ENCODE results near the gene PHLDB3. TPM values are rescaled to one million over a fixed set of nuclear protein-coding genes. Genes with fewer than 3 reads are reported as not detected.

The PHLDB3 gene
- total RNA-seq, 2 experiments from 2014 or later: 12.7 to 13.1 TPM

DNA sequence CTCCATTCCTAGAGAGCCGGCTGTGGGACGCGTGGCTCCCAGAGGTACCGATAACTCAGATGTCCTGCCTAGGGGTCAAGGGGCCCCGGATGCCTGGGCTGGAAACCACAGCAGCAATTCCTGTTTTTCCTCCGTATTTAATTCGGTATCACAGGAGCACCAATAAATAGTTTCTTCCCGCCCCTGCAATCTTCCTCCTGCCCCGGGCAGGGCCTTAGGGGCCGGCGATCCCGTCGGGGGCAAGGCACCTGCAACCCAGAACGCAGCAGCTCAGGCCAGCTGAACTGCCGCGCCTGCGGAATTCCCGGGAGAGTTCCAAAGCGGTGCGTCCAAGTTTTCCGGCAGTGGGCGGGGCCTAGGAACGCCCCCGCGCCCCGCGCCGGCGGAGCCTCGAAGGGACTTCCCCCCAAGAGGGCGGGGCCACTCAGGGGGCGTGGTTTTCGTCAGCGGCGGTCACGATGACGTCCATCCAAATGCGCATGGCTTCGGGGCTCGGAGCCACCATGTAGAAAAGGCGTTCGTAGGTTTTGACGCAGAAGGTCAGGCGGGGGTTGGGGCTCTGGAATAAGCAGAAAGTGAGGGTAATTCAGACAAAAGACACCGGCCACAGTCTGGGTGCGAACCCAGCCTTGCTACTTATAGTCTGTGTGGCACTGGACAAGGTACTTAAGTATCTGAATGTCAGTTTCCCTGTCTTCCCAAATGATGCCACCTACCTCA lies 29.4 kb downstream of the PHLDB3 start:
- peak overlapping the region; percentile 71 for H3K4me3 Mint-ChIP-seq
- peaks cover 20% of the 10 kb centered on the region for H3K36me3 Mint-ChIP-seq
- H3K27me3 Mint-ChIP-seq: no peaks in the 10 kb centered on the region
- H3K4me1 Mint-ChIP-seq: peaks cover 26% of the 10 kb centered on the region
- H3K9me3 Mint-ChIP-seq: no peaks in the 10 kb centered on the region
- peak overlapping the region; percentile 86 for H3K27ac Mint-ChIP-seq
- peak; percentile 92 for DNase-seq

DNA sequence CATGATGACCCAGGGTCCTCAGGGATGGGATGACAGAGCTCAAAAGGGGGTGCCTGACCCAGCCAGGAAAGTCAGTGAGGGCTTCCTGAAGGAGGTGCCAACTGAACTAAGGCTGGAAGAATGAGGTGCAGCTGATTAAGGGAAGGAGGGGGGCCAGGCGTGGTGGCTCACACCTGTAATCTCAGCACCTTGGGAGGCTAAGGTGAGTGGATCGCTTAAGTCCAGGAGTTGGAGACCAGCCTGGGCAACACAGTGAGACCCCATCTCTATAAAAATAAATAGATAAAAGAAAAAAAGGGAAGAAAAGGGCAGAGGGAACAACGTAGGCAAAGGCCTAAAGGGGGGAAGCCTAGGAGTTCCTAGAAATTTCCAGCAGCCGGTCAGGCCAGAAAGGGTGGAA lies 30.1 kb downstream of the PHLDB3 start:
- H3K9me3 Mint-ChIP-seq: no peaks in the 10 kb centered on the region
- H3K36me3 Mint-ChIP-seq: peaks cover 20% of the 10 kb centered on the region
- no peaks in the 10 kb centered on the region for H3K27me3 Mint-ChIP-seq
- DNase-seq: no peak
- H3K27ac Mint-ChIP-seq: no peak overlapping the region
- H3K4me3 Mint-ChIP-seq: no peak overlapping the region
- peaks cover 29% of the 10 kb centered on the region for H3K4me1 Mint-ChIP-seq

DNA sequence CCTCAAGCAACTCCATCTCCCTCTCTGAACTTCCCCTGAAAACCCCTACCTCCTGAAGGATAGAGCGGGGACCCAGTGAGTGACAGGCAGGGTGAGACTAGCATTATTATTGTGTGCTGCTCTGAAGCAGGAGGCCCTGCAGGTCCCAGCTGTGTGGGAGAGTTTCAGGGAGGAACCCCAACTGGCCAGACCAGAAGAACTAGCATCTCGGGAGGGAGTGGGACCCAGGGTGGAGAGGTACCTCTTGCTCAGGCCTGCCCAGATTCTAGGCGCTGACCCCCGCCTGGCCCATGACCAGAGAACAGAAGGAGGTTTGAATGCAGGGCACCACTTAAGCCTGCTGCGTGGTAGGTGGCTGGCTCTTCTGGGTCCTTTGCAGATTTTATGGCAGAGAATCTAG lies 33.5 kb downstream of the PHLDB3 start:
- Mint-ChIP-seq H3K9me3 (no peaks in the 10 kb centered on the region), H3K36me3 (peaks cover 9% of the 10 kb centered on the region), H3K4me1 (peaks cover 49% of the 10 kb centered on the region), H3K27ac (peak overlapping the region; percentile 38), H3K27me3 (no peaks in the 10 kb centered on the region), H3K4me3 (no peak overlapping the region)
- DNase-seq: no peak

- H3K36me3 Mint-ChIP-seq: peaks cover 4% of the 10 kb centered on the region
- H3K4me3 Mint-ChIP-seq: no peak overlapping the region
- no peaks in the 10 kb centered on the region for H3K27me3 Mint-ChIP-seq
- no peaks in the 10 kb centered on the region for H3K9me3 Mint-ChIP-seq
- peak overlapping the region; percentile 82 for H3K27ac Mint-ChIP-seq
- peak; percentile 31 for DNase-seq
- peaks cover 46% of the 10 kb centered on the region for H3K4me1 Mint-ChIP-seq
Measured at GRCh38 chr19:43470288-43470687, 34.3 kb downstream of the PHLDB3 start.

GRCh38 chr19:43469160-43469480 lies 35.4 kb downstream of the PHLDB3 start:
- no peak overlapping the region for H3K4me3 Mint-ChIP-seq
- DNase-seq: no peak
- H3K36me3 Mint-ChIP-seq: peaks cover 2% of the 10 kb centered on the region
- no peaks in the 10 kb centered on the region for H3K27me3 Mint-ChIP-seq
- no peaks in the 10 kb centered on the region for H3K9me3 Mint-ChIP-seq
- peaks cover 51% of the 10 kb centered on the region for H3K4me1 Mint-ChIP-seq
- H3K27ac Mint-ChIP-seq: peak overlapping the region; percentile 63

DNA sequence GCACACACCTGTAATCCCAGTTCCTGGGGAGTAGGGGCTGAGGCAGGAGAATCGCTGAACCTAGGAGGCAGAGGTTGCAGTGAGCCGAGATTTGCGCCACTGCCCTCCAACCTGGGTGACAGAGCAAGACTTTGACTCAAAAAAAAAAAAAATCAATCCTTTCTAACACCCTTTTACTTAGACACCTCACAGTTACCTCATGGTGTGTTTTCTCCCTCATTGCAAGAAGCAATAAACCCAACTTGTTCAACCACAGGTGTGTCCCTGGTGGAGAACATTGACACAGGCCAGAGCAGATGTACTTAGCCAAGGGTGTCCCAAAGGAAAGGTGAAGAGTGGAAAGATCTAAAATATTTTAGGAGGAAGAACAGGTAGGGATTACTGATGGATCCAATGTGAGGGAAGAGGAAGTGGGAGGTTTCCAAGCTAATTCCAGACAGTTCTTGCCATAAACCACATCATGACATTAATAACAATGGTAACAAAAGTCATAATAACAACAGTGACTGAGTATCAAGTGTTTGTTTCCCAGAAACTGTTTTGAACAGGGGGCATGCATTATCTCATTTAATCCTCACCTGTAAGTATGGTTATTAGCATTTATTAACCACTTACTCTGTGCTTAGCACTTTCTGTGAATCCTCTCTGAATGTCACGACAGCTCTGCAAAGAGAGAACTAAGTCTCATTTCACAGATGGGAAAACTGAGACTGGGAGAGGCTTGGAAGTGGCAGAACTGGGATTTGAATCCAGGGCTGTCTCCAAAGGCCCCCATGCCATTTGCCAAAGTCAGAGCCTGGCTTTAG lies 36.0 kb downstream of the PHLDB3 start:
- DNase-seq: no peak
- Mint-ChIP-seq H3K4me1 (peaks cover 51% of the 10 kb centered on the region), H3K27ac (peak overlapping the region; percentile 74)

GRCh38 chr19:43467730-43468129 lies 36.8 kb downstream of the PHLDB3 start:
- Mint-ChIP-seq H3K27me3 (no peaks in the 10 kb centered on the region), H3K27ac (no peak overlapping the region), H3K36me3 (no peaks in the 10 kb centered on the region), H3K9me3 (no peaks in the 10 kb centered on the region), H3K4me3 (no peak overlapping the region), H3K4me1 (peaks cover 51% of the 10 kb centered on the region)
- no peak for DNase-seq

More for the DNA sequence above, 36.0 kb downstream of the PHLDB3 start:
- no peaks in the 10 kb centered on the region for H3K27me3 Mint-ChIP-seq
- no peaks in the 10 kb centered on the region for H3K9me3 Mint-ChIP-seq
- H3K36me3 Mint-ChIP-seq: no peaks in the 10 kb centered on the region
- no peak overlapping the region for H3K4me3 Mint-ChIP-seq

- H3K9me3 Mint-ChIP-seq: no peaks in the 10 kb centered on the region
Measured at GRCh38 chr19:43467276-43467675, 37.3 kb downstream of the PHLDB3 start.

DNA sequence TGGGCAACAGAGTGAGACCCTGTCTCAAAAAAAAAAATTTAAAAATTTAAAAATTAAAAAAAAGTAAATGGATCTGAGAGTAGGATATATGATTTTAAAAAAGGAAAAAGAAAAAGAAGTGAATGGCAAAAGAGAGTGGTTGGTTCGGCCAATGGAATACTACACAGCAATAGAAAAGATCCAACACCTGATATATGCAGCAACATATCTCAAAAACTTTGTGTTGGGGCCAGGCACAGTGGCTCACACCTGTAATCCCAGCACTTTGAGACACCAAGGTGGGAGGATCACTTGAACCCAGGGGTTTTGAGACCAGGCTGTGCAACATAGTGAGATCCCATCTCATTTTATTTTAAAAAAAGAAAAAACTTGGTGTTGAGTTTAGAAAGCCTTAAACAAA lies 37.8 kb downstream of the PHLDB3 start:
- Mint-ChIP-seq H3K4me3 (no peak overlapping the region), H3K27me3 (no peaks in the 10 kb centered on the region), H3K9me3 (no peaks in the 10 kb centered on the region), H3K36me3 (peaks cover under 1% of the 10 kb centered on the region), H3K27ac (no peak overlapping the region), H3K4me1 (peaks cover 55% of the 10 kb centered on the region)
- DNase-seq: no peak

More at GRCh38 chr19:43467276-43467675, 37.3 kb downstream of the PHLDB3 start:
- Mint-ChIP-seq H3K36me3 (no peaks in the 10 kb centered on the region), H3K27ac (no peak overlapping the region), H3K27me3 (no peaks in the 10 kb centered on the region), H3K4me3 (no peak overlapping the region), H3K4me1 (peaks cover 51% of the 10 kb centered on the region)
- no peak for DNase-seq

DNA sequence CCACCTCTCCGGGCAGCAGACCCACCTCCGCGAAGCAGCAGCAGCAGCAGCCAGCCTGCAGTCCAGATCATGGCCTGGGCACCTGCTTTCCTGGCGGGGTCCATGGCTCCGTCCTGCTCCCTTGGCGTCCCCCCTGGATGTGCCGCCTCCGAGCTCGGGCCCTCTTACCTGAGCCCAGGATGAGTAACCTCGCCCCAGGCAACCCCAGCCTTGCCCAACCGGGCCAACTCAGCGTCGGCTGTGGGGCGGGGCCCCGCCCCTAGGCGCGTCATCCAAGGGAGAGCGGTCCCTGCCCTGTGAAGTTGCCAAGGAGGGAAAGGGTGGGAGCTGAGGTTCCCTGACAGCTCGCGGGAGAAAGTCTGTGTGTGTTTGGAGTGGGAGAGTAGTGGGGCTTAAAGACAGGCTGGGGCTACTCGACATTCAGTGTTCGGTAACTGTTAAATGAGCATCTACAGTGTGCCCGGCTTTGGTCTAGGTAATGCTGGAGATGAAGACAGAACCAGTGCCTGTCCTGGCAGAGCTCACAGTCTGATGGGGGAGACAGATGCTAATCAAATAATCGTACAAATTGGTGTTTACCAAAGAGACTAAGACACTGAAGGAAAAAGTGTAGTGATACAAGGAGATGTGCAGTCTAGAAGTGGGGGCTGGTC lies 39.0 kb downstream of the PHLDB3 start, which contains the start of gene LYPD3:
Gene LYPD3, minus strand, starts transcription at position 141 of the 653 bp plus-strand sequence. Its CDS starts 37 bp downstream, at position 104.
- Mint-ChIP-seq H3K36me3 (peaks cover 10% of the 10 kb centered on the region), H3K27ac (peak within 1 kb of the TSS; percentile 71), H3K27me3 (no peaks in the 10 kb centered on the region), H3K9me3 (no peaks in the 10 kb centered on the region), H3K4me1 (peaks cover 53% of the 10 kb centered on the region), H3K4me3 (peak within 1 kb of the TSS; percentile 87)
- no peak for DNase-seq

DNA sequence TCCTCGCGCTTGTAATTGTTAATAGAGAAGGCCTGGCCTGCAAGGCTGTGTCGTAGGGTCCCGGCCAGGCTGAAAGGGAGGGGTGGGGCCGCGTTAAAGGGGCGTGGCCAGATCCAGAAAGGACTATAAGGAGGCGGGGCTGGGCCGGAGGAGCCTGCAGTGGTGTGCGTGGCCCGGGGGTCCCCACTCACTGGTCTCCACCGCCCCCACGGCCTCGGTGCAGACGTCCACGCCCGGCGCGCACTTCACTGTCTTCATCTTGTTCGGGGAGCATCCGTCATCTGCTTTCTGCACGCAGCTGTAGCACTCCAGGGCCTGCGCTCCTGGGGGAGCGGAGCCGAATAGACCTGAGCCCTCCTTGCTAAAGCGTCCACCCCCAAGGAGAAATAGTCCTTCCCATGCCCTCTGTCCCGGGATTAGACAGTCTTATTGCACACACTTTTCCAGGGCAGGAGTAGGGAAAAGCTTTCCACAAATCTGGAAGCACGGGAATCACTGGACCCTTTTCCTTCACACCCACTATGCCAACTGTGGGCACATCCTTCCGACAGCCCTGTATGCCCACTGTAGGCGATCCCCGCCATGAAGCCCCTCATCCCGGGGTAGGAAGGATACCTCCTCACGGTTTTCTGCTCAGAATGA lies 40.3 kb downstream of the PHLDB3 start:
- Mint-ChIP-seq H3K4me3 (peak overlapping the region; percentile 87), H3K9me3 (no peaks in the 10 kb centered on the region), H3K36me3 (peaks cover 10% of the 10 kb centered on the region), H3K4me1 (peaks cover 43% of the 10 kb centered on the region), H3K27me3 (no peaks in the 10 kb centered on the region), H3K27ac (peak overlapping the region; percentile 91)
- DNase-seq: no peak

- Mint-ChIP-seq H3K4me3 (peak overlapping the region; percentile 87), H3K36me3 (peaks cover 10% of the 10 kb centered on the region), H3K9me3 (no peaks in the 10 kb centered on the region), H3K4me1 (peaks cover 36% of the 10 kb centered on the region), H3K27me3 (no peaks in the 10 kb centered on the region), H3K27ac (peak overlapping the region; percentile 91)
- peak; percentile 98 for DNase-seq
Measured at GRCh38 chr19:43463381-43464133, 41.0 kb downstream of the PHLDB3 start.

GRCh38 chr19:43462785-43463380 lies 41.7 kb downstream of the PHLDB3 start:
- H3K4me3 Mint-ChIP-seq: peak overlapping the region; percentile 87
- no peak for DNase-seq
- no peaks in the 10 kb centered on the region for H3K27me3 Mint-ChIP-seq
- peak overlapping the region; percentile 91 for H3K27ac Mint-ChIP-seq
- H3K36me3 Mint-ChIP-seq: peaks cover 10% of the 10 kb centered on the region
- peaks cover 30% of the 10 kb centered on the region for H3K4me1 Mint-ChIP-seq
- no peaks in the 10 kb centered on the region for H3K9me3 Mint-ChIP-seq

DNA sequence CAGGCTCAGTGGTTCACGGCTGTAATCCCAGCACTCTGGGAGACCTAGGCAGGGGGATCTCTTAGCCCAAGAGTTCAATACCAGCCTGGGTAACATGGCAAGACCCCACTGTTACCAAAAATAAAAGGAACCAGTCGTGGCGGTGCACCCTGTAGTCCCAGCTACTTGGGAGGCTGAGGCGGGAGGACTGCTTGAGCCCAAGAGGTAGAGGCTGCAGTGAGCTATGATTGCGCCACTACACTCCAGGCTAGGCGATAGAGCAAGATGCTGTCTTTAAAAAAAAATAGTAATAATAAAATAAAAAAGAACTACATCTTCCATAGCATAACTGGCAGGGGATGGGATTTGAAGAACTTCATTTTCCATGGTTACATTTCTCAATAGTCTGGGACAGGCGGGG lies 42.2 kb downstream of the PHLDB3 start:
- Mint-ChIP-seq H3K4me3 (peak overlapping the region; percentile 87), H3K9me3 (no peaks in the 10 kb centered on the region), H3K4me1 (peaks cover 28% of the 10 kb centered on the region), H3K27me3 (no peaks in the 10 kb centered on the region), H3K27ac (peak overlapping the region; percentile 91), H3K36me3 (peaks cover 10% of the 10 kb centered on the region)
- DNase-seq: no peak
